Measurements from ENCODE around the gene STX2. TPM values are rescaled to one million over a fixed set of nuclear protein-coding genes. Genes with fewer than 3 reads are reported as not detected.

STX2 gene
- total and polyA plus RNA-seq, 2 experiments from 2014 or later = 16.4 to 35.4 TPM

DNA sequence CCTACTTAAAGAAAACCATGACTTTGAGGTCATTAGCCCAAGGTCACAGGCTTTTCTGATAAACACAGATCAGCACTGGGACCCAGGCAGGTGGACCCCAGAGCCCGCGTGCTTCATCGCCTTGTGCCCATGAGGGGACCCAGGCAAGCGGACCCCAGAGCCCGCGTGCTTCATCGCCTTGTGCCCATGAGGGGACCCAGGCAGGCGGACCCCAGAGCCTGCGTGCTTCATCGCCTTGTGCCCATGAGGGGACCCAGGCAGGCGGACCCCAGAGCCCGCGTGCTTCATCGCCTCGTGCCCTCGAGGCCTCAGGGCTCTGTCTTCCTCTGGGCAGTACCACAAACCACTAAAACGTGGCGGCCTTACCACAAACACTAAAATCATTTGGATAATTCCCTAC, 31.7 kb downstream of the STX2 start:
- Histone ChIP-seq H3K4me3 (no peak overlapping the region), H3F3A (replicated peaks; ENCODE audit: low read depth) (peaks cover 2% of the 10 kb centered on the region; the same call in 1 of the 2 replicates), H3K27me3 (ENCODE audit: insufficient read depth) (no peaks in the 10 kb centered on the region), H3K27ac (ENCODE audit: low read depth) (no peak overlapping the region), H3K9me2 (ENCODE audit: insufficient read depth) (no peaks in the 10 kb centered on the region), H3K79me2 (replicated peaks; ENCODE audit: insufficient read depth) (no peaks in the 10 kb centered on the region), H2AFZ (no peak overlapping the region), H3K4me2 (no peak overlapping the region), H4K20me1 (replicated peaks; ENCODE audit: insufficient read depth) (no peaks in the 10 kb centered on the region), H3K36me3 (ENCODE audit: insufficient read depth) (peaks cover 7% of the 10 kb centered on the region; the same call in 1 of the 2 replicates), H3K4me1 (ENCODE audit: insufficient read depth) (peaks cover 8% of the 10 kb centered on the region)
- Mint-ChIP-seq H3K27me3 (ENCODE audit: insufficient read depth, low read depth, poor library complexity) (peaks cover 2% of the 10 kb centered on the region), H3K9me3 (no peaks in the 10 kb centered on the region), H3K4me1 (peaks cover 15% of the 10 kb centered on the region), H3K36me3 (ENCODE audit: low read depth) (peaks cover 60% of the 10 kb centered on the region), H3K4me3 (no peak overlapping the region), H3K27ac (no peak overlapping the region)
- DNase-seq (ENCODE audit: low spot score) = no peak
- no peak for ATAC-seq
- TF ChIP-seq EZH2 (IDR thresholded peaks at IDR 0.05; ENCODE audit: low read depth, unreplicated experiment) (no peak), CREB1 (CRISPR knock-in tag; IDR thresholded peaks at IDR 0.05; ENCODE audit: low read depth) (no peak), STAT1 (IDR thresholded peaks at IDR 0.05; ENCODE audit: unreplicated experiment) (no peak), EZH2phosphoT487 (IDR thresholded peaks at IDR 0.05; ENCODE audit: unreplicated experiment) (no peak)
- TF ChIP-seq, protein P1, sequence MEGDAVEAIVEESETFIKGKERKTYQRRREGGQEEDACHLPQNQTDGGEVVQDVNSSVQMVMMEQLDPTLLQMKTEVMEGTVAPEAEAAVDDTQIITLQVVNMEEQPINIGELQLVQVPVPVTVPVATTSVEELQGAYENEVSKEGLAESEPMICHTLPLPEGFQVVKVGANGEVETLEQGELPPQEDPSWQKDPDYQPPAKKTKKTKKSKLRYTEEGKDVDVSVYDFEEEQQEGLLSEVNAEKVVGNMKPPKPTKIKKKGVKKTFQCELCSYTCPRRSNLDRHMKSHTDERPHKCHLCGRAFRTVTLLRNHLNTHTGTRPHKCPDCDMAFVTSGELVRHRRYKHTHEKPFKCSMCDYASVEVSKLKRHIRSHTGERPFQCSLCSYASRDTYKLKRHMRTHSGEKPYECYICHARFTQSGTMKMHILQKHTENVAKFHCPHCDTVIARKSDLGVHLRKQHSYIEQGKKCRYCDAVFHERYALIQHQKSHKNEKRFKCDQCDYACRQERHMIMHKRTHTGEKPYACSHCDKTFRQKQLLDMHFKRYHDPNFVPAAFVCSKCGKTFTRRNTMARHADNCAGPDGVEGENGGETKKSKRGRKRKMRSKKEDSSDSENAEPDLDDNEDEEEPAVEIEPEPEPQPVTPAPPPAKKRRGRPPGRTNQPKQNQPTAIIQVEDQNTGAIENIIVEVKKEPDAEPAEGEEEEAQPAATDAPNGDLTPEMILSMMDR (conservative IDR thresholded peaks at IDR 0.05; ENCODE audit: low read depth in 2 of 2) = no peak
- TF ChIP-seq, protein P2, sequence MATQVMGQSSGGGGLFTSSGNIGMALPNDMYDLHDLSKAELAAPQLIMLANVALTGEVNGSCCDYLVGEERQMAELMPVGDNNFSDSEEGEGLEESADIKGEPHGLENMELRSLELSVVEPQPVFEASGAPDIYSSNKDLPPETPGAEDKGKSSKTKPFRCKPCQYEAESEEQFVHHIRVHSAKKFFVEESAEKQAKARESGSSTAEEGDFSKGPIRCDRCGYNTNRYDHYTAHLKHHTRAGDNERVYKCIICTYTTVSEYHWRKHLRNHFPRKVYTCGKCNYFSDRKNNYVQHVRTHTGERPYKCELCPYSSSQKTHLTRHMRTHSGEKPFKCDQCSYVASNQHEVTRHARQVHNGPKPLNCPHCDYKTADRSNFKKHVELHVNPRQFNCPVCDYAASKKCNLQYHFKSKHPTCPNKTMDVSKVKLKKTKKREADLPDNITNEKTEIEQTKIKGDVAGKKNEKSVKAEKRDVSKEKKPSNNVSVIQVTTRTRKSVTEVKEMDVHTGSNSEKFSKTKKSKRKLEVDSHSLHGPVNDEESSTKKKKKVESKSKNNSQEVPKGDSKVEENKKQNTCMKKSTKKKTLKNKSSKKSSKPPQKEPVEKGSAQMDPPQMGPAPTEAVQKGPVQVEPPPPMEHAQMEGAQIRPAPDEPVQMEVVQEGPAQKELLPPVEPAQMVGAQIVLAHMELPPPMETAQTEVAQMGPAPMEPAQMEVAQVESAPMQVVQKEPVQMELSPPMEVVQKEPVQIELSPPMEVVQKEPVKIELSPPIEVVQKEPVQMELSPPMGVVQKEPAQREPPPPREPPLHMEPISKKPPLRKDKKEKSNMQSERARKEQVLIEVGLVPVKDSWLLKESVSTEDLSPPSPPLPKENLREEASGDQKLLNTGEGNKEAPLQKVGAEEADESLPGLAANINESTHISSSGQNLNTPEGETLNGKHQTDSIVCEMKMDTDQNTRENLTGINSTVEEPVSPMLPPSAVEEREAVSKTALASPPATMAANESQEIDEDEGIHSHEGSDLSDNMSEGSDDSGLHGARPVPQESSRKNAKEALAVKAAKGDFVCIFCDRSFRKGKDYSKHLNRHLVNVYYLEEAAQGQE (IDR thresholded peaks at IDR 0.05; ENCODE audit: unreplicated experiment) = no peak
- TF ChIP-seq, protein P3, sequence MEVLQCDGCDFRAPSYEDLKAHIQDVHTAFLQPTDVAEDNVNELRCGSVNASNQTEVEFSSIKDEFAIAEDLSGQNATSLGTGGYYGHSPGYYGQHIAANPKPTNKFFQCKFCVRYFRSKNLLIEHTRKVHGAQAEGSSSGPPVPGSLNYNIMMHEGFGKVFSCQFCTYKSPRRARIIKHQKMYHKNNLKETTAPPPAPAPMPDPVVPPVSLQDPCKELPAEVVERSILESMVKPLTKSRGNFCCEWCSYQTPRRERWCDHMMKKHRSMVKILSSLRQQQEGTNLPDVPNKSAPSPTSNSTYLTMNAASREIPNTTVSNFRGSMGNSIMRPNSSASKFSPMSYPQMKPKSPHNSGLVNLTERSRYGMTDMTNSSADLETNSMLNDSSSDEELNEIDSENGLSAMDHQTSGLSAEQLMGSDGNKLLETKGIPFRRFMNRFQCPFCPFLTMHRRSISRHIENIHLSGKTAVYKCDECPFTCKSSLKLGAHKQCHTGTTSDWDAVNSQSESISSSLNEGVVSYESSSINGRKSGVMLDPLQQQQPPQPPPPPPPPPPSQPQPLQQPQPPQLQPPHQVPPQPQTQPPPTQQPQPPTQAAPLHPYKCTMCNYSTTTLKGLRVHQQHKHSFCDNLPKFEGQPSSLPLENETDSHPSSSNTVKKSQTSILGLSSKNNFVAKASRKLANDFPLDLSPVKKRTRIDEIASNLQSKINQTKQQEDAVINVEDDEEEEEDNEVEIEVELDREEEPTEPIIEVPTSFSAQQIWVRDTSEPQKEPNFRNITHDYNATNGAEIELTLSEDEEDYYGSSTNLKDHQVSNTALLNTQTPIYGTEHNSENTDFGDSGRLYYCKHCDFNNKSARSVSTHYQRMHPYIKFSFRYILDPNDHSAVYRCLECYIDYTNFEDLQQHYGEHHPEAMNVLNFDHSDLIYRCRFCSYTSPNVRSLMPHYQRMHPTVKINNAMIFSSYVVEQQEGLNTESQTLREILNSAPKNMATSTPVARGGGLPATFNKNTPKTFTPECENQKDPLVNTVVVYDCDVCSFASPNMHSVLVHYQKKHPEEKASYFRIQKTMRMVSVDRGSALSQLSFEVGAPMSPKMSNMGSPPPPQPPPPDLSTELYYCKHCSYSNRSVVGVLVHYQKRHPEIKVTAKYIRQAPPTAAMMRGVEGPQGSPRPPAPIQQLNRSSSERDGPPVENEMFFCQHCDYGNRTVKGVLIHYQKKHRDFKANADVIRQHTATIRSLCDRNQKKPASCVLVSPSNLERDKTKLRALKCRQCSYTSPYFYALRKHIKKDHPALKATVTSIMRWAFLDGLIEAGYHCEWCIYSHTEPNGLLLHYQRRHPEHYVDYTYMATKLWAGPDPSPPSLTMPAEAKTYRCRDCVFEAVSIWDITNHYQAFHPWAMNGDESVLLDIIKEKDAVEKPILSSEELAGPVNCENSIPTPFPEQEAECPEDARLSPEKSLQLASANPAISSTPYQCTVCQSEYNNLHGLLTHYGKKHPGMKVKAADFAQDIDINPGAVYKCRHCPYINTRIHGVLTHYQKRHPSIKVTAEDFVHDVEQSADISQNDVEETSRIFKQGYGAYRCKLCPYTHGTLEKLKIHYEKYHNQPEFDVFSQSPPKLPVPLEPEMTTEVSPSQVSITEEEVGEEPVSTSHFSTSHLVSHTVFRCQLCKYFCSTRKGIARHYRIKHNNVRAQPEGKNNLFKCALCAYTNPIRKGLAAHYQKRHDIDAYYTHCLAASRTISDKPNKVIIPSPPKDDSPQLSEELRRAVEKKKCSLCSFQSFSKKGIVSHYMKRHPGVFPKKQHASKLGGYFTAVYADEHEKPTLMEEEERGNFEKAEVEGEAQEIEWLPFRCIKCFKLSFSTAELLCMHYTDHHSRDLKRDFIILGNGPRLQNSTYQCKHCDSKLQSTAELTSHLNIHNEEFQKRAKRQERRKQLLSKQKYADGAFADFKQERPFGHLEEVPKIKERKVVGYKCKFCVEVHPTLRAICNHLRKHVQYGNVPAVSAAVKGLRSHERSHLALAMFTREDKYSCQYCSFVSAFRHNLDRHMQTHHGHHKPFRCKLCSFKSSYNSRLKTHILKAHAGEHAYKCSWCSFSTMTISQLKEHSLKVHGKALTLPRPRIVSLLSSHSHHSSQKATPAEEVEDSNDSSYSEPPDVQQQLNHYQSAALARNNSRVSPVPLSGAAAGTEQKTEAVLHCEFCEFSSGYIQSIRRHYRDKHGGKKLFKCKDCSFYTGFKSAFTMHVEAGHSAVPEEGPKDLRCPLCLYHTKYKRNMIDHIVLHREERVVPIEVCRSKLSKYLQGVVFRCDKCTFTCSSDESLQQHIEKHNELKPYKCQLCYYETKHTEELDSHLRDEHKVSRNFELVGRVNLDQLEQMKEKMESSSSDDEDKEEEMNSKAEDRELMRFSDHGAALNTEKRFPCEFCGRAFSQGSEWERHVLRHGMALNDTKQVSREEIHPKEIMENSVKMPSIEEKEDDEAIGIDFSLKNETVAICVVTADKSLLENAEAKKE (CRISPR knock-in tag; IDR thresholded peaks at IDR 0.05) = no peak
- TF ChIP-seq, protein P4, sequence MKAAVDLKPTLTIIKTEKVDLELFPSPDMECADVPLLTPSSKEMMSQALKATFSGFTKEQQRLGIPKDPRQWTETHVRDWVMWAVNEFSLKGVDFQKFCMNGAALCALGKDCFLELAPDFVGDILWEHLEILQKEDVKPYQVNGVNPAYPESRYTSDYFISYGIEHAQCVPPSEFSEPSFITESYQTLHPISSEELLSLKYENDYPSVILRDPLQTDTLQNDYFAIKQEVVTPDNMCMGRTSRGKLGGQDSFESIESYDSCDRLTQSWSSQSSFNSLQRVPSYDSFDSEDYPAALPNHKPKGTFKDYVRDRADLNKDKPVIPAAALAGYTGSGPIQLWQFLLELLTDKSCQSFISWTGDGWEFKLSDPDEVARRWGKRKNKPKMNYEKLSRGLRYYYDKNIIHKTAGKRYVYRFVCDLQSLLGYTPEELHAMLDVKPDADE (IDR thresholded peaks at IDR 0.05) = no peak

Measured in GM23338 (cell line).